ENCODE results near the gene ZNF367. TPM values are rescaled to one million over a fixed set of nuclear protein-coding genes. Genes with fewer than 3 reads are reported as not detected.
A peak's percentile ranks its signal among the peaks of the same experiment; 100 is the strongest.

ZNF367 gene
- total RNA-seq, 1 experiment from 2014 or later = 10.1 TPM

DNA sequence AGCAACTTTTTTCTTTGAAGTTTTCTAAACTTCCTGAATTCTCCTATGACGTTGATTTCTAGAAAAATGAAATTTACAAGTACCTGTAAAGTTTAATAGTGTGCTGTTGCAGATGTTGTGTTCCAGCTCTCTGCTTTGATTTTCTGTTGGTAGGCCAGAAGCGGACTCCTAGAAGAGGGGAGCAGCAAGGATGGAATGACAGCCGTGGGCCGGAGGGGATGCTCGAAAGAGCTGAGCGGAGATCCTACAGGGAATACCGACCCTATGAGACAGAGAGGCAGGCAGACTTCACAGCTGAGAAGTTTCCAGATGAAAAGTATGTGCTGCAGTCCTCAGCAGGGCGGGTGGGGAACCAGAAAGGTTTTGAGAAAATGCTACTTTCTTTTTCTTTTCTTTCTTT, 40.1 kb upstream of the ZNF367 start:
- Histone ChIP-seq H4K8ac (replicated peaks; ENCODE audit: insufficient read length, low read depth, low read length) (no peak overlapping the region), H3K79me1 (ENCODE audit: insufficient read depth, low read depth, low read length, poor library complexity, severe bottlenecking) (no peaks in the 10 kb centered on the region), H3K23me2 (ENCODE audit: insufficient read length, low read depth, low read length, poor library complexity, severe bottlenecking) (no peaks in the 10 kb centered on the region), H2BK20ac (ENCODE audit: low read depth, low read length, poor library complexity, severe bottlenecking) (no peak overlapping the region), H3K14ac (ENCODE audit: insufficient read depth, low read length) (no peak overlapping the region), H2BK5ac (ENCODE audit: insufficient read length, low read length) (no peak overlapping the region), H3K23ac (ENCODE audit: insufficient read length, low read depth, low read length) (no peak overlapping the region), H2AFZ (ENCODE audit: low read length) (no peak overlapping the region), H4K5ac (ENCODE audit: insufficient read length, low read depth, low read length) (no peak overlapping the region), H2BK120ac (ENCODE audit: low read depth, low read length, poor library complexity, severe bottlenecking) (no peak overlapping the region), H2AK5ac (ENCODE audit: insufficient read length, low read length) (no peak overlapping the region), H3K9ac (ENCODE audit: extremely low read depth, insufficient read length, low read length) (no peak overlapping the region), H3T11ph (ENCODE audit: low read length) (no peak overlapping the region), H3K4me1 (ENCODE audit: insufficient read depth, low read length) (no peaks in the 10 kb centered on the region; the same call in 1 of the 2 replicates), H3K9me3 (ENCODE audit: control insufficient read depth, low read depth, low read length) (no peaks in the 10 kb centered on the region), H3K18ac (ENCODE audit: insufficient read length, low read depth, low read length) (no peak overlapping the region), H4K20me1 (ENCODE audit: control insufficient read depth, insufficient read depth, insufficient read length) (no peaks in the 10 kb centered on the region), H3K56ac (ENCODE audit: insufficient read length, low read depth, low read length) (no peak overlapping the region), H3K4ac (ENCODE audit: low read depth, low read length) (no peak overlapping the region), H4K91ac (ENCODE audit: insufficient read length, low read depth, low read length) (no peak overlapping the region), H3K27ac (ENCODE audit: insufficient read length, low read depth, low read length) (no peak overlapping the region), H3K27me3 (ENCODE audit: insufficient read depth, low read length) (no peaks in the 10 kb centered on the region), H3K79me2 (ENCODE audit: insufficient read depth, low read length) (no peaks in the 10 kb centered on the region), H2BK15ac (ENCODE audit: low read depth, low read length) (no peak overlapping the region), H3K4me2 (ENCODE audit: insufficient read depth, insufficient read length, low read length) (no peak overlapping the region), H2BK12ac (ENCODE audit: insufficient read length, low read depth, low read length) (no peak overlapping the region)
- Mint-ChIP-seq H3K27me3 (ENCODE audit: low read depth) (no peaks in the 10 kb centered on the region), H3K27ac (peak overlapping the region in 2 of 3 experiments; percentile 8 to 89; a peak in 3 of 7 replicates), H3K9me3 (no peaks in the 10 kb centered on the region), H3K36me3 (ENCODE audit: insufficient read depth in 1 of 3, low read depth in 3 of 3) (peaks cover 4 to 14% (median 8%) of the 10 kb centered on the region in 3 experiments; a peak in 6 of 7 replicates), H3K4me3 (no peak overlapping the region), H3K4me1 (peaks cover 20 to 29% of the 10 kb centered on the region in 2 experiments)
- WGBS (ENCODE audit: extremely low coverage, insufficient read length, low lambda C conversion rate) = no CpG with 5 or more reads among the region's 8 CpGs
- TF ChIP-seq, protein P1, sequence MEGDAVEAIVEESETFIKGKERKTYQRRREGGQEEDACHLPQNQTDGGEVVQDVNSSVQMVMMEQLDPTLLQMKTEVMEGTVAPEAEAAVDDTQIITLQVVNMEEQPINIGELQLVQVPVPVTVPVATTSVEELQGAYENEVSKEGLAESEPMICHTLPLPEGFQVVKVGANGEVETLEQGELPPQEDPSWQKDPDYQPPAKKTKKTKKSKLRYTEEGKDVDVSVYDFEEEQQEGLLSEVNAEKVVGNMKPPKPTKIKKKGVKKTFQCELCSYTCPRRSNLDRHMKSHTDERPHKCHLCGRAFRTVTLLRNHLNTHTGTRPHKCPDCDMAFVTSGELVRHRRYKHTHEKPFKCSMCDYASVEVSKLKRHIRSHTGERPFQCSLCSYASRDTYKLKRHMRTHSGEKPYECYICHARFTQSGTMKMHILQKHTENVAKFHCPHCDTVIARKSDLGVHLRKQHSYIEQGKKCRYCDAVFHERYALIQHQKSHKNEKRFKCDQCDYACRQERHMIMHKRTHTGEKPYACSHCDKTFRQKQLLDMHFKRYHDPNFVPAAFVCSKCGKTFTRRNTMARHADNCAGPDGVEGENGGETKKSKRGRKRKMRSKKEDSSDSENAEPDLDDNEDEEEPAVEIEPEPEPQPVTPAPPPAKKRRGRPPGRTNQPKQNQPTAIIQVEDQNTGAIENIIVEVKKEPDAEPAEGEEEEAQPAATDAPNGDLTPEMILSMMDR (conservative IDR thresholded peaks at IDR 0.05) = no peak
- DNase-seq = no peak

Measured in H9 (cell line).